ENCODE measurements around the gene KDM4F.
A peak's percentile ranks its signal among the peaks of the same experiment; 100 is the strongest.
"Not testable (repeated sequence)": the region's sequence is repeated elsewhere in the genome, so short reads cannot be mapped to it uniquely, and the experiment has no call there.

KDM4F gene

DNA sequence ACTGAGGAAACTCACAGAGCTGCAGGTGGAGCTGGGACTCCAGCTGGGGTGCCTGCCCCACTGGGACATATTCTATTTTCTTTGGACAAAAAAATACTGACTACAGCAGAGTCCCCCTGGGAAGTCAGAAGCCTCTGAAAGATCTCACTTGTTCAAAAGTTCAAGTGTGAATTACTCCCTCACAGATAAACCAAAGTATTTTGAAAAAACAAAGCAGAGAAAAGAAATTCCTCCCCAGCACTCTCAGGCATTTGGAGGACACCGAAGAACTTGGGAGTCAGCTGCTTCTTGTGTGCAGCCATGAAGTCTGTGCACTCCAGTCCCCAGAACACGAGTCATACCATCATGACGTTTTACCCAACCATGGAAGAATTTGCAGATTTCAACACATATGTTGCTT is at the start of gene KDM4F:
Gene KDM4F (plus strand): TSS at position 301 of the 400 bp plus-strand sequence.
- DNase-seq = not testable (repeated sequence)

DNA sequence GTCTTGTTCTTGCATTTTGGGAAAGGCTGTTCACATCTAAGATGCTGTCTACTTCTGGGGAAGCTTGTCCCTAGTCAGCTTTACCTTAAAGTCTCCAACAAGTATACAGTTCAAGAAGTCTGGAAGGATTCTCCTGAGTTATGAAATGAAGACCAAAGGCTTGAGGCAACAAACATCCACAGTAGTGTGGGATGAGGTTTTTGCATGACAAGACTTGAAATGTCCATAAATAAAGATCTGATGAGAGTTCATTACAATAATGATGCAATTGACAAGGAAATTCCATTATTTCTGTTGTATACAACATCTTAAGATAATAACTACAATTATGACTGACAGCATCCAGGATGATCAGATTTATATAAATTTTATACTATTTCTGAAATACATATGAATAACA is 45.5 kb upstream of the KDM4F start:
- no peak for DNase-seq

DNA sequence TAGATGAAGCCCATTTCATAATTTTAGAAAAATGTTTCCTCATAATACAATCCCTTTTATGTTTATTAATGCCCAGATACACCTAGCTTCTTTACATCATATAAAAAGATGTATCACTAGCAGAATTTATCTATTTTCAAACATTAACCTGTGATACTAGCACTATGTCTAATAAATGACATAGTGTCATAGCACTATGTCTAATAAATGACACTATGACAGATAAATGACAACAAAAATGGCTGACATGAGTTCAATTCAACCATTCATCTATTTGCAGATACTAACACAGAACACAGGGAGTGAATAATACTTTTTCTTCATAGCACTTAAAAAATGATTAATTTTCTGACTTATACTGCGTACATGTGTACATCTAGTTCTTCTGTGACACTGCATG is 43.6 kb upstream of the KDM4F start:
- no peak for DNase-seq

DNA sequence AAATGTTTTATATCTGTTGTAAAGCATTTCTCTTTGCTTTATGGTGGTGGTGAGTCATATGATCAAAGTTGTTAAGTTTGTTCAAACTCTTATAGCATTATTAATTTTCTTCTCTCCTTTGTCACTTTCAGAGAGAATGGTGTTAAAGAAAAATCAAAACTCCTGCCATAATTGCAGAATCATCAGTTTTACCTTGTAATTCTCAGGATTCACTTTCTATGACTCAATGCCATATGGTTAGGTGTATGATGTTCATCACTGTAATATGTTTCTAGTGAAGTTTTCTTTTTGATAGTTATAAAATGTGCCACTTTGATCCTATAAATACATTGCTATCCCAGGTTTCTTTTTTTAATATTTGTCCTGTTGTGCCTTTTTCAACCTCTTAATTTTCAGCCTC is 37.8 kb upstream of the KDM4F start:
- DNase-seq = no peak

- DNase-seq = no peak
Observed at GRCh38 chr11:95014184-95014821, 34.9 kb upstream of the KDM4F start.

DNA sequence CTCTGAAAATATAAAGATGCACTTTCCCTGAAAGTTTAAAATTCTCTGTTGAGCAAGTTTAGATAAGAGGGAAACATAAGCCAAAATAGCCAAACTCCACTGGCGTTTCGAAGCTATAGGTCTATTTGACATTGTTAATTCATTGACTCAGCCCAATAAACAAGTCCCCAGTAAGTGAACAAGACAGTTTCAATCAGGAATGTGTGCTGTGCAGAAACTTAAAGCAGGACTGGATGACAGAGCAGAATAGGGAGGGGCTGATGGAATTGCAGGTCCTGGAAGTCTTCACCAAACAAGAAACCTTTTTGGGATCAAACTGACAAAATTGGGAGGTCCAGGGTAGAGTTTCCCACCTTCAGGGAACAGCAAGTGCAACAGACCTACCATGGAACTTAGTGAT is 33.1 kb upstream of the KDM4F start:
- no peak for DNase-seq

DNA sequence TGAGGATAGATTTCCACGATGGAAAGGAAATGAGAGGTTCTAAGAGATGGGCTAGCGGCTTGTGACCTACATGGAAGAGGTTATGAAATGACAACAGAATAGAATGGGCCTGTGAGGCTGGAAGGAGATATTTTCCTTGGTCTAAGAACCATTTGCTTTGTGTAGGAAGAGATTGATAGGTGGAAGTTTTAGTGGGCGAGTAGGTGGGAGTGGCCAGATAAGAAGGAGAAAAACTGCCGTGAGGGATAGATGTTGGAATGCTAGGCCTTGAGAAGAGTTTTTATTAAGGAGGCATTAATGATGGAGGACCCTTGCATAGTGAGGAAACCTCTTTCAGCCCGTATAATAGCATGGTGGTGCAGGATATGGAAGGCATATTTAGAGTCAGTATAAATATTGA is 27.8 kb upstream of the KDM4F start:
- not testable (repeated sequence) for DNase-seq

DNA sequence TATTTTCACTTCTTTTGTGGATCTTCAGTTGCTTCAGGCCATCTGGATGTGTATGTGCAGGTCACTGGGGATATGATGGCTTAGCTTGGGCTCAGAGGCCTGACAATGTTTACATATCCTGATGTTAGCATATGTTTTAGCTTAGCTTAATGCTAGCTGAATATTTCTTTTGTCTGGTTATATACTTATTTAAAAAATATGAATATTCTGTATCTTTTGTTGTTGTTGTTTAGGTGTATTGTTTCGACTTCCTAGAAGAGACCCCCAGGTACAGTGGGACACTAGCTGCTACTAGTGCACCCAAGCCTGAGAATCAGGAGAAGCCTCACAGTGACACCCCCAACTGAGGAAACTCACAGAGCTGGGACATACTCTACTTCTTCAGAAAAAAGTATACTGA is 24.3 kb upstream of the KDM4F start, which contains the start of gene KDM4E:
Gene KDM4E (plus strand): TSS at position 301 of the 400 bp plus-strand sequence. CDS start 300 bp downstream, outside the sequence.
- DNase-seq = no peak

GRCh38 chr11:95025594-95025993 is 23.6 kb upstream of the KDM4F start:
- DNase-seq = not testable (repeated sequence)

DNA sequence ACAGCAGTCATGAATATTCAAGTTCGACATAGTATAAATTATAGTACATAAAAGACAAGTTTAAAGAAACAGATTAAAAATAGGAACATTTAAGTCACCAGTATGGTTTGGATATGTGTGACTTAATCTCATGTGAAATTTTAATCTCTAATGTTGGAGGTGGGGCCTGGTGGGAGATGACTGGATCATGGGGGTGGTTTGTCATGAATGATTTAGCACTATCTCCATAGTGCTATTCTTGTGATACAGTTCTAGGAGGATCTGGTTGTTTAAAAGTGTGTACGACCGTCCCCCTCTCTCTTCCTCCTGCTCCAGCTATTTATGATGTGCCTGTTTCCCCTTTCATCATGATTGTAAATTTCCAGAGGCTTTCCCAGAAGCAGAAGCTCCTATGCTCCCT is 20.9 kb upstream of the KDM4F start:
- no peak for DNase-seq

DNA sequence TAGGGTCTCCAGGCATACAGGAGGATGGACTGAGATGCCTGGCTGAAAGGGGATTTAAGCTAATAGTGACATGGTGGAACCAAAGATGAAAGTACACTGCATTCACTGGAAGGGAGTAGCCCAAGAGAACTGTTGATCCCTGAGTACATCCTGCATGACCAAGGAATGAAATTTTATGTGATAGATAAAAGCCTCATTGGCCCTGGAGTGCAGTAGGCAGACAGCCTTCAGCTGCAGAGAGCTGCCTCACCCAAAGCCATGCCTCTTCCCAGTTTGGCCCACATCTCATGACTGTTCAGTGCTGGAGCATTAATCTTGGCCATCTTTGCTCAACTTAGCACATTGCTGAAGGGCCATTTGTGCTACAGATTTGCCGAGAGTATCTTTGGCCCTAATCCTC is 16.2 kb upstream of the KDM4F start:
- no peak for DNase-seq

- DNase-seq = no peak
Observed at GRCh38 chr11:95035316-95035715, 13.9 kb upstream of the KDM4F start.

DNA sequence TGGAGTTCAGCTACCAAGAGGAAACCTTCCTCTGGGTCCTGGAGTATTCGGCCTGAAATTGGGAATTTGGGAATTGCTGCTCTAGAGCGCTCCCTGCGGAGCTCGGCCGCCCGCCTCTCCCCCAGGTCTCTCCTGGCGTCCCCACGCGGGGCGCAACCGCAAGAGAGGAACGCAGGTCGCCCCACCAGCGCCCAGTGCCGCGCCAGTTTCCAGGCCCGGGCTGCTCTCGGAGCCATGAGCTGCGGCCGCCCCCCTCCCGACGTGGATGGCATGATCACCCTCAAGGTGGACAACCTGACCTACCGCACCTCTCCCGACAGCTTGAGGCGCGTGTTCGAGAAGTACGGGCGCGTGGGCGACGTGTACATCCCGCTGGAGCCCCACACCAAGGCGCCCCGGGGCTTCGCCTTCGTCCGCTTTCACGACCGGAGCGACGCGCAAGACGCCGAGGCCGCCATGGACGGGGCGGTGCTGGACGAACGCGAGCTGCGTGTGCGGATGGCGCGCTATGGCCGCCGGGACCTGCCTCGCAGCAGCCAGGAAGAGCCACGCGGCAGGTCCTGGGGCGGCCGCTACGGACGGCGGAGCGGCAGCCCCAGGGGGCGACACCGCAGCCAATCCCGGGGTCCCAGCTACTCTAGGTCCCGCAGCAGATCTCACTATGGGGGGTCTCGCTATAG is 11.7 kb upstream of the KDM4F start:
- DNase-seq = not testable (repeated sequence)

- DNase-seq = no peak
Observed at GRCh38 chr11:95042239-95042638, 7.0 kb upstream of the KDM4F start.

GRCh38 chr11:95042906-95043305 is 6.3 kb upstream of the KDM4F start:
- no peak for DNase-seq

- no peak for DNase-seq
Observed at GRCh38 chr11:95044010-95044409, 5.2 kb upstream of the KDM4F start.

GRCh38 chr11:95045812-95046211 is 3.4 kb upstream of the KDM4F start:
- DNase-seq = no peak

- DNase-seq = no peak
Observed at GRCh38 chr11:95050595-95051202, 1.5 kb downstream of the KDM4F start.

DNA sequence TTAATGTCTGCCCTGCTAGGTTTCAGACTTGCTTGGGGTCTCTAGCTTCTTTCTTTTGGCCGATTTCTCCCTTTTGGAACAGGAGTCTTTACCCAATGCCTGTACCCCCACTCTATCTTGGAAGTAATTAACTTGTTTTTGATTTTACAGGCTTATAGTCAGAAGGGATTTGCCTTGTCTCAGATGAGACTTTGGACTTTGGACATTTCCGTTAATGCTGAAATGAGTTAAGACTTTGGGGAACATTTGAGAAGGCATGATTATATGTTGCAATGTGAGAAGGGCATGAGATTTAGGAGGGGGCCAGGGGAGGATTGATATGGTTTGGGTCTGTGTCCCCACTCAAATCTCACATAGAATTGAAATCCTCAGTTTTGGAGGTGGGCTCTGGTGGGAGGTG is 5.1 kb downstream of the KDM4F start:
- no peak for DNase-seq

GRCh38 chr11:95055283-95055897 is 6.2 kb downstream of the KDM4F start:
- no peak for DNase-seq

GRCh38 chr11:95057959-95058358 is 8.7 kb downstream of the KDM4F start:
- no peak for DNase-seq

DNA sequence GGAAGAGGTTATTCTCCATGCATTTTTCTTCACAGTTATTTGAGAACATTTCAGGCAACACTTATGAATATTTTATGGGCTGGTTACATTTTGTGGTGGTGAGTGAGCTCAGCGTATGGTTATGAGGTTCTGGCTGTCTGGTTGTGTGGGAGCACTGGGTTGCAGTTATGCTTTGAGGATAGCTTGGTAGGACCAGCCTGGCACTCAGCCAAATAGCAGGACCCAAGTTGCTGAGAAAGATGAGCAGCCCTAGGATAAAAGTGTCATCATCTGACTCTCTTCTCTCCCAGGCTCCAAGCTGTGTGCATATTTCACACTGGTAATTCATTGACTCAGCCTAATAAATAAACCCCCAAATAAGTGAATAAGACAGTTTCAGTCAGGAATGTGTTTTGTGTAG is 9.4 kb downstream of the KDM4F start:
- no peak for DNase-seq

DNA sequence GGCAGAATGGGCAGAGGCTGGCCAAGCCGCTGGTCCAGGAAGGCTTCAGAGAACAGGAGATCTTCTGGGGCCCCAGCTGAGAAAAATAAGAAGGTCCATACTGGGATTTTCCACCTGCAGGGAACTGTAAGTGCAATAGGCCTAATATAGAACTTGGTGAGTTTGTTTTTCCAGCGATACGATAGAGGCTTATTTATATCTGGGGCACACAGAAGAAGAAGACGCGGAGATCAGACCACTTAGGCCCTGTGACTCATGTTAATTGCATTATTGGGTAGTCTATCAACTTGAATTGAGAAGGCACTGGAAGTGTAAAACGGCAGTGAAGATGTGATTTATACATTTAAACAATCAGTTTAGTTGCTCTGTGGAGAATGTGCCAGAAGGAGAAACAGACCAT is 9.8 kb downstream of the KDM4F start:
- DNase-seq = no peak

- peak; percentile 12 for DNase-seq
Observed at GRCh38 chr11:95065336-95065735, 16.1 kb downstream of the KDM4F start.

Measured in NCI-H1436 (cell line).